SU-DHL-6 (cell line): ENCODE data around the gene FRMD8.
A peak's percentile ranks its signal among the peaks of the same experiment; 100 is the strongest.

Experiments
- H2AFZ ChIP-seq: fragments of 200-600 bp; sonication (generic); 2 replicates; pipeline ENCODE4 v1.6.1; 2014; ENCODE audit warnings: low read depth, mild to moderate bottlenecking, moderate library complexity, mixed read lengths, antibody characterized with exemption, low read length; ENCODE audit not compliant: severe bottlenecking
- H3F3A ChIP-seq: fragments of 200-600 bp; shearing (Covaris generic); 2 replicates; pipeline ENCODE4 v1.6.0; 2016; ENCODE audit warnings: antibody characterized with exemption, mild to moderate bottlenecking; ENCODE audit not compliant: insufficient read depth
- H3K27ac ChIP-seq: fragments of 200-600 bp; sonication (generic); 2 replicates; pipeline ENCODE4 v1.5.1; 2016; ENCODE audit warnings: low read depth, mild to moderate bottlenecking, low read length, moderate library complexity, mixed read lengths
- H3K27me3 ChIP-seq: fragments of 200-600 bp; sonication (generic), shearing (Covaris generic); 2 replicates; pipeline ENCODE4 v1.6.0; 2014; ENCODE audit warnings: mild to moderate bottlenecking, low read length
- H3K36me3 ChIP-seq: fragments of 200-600 bp; sonication (generic); 2 replicates; pipeline ENCODE4 v1.6.1; 2014; ENCODE audit warnings: mild to moderate bottlenecking, low read length, mixed read lengths
- H3K4me2 ChIP-seq: fragments of 300-600, 200-600 bp; shearing (Covaris generic), sonication (generic); 2 replicates; pipeline ENCODE4 v1.6.0; 2014; ENCODE audit warnings: low read length, low read depth, mild to moderate bottlenecking; ENCODE audit not compliant: poor library complexity, severe bottlenecking
- H3K4me3 ChIP-seq: fragments of 200-600 bp; sonication (generic); 2 replicates; pipeline ENCODE4 v1.5.1; 2014; ENCODE audit warnings: antibody characterized with exemption, low read length, mild to moderate bottlenecking, mixed read lengths; ENCODE audit not compliant: insufficient read depth, poor library complexity, severe bottlenecking
- H3K79me2 ChIP-seq: fragments of 200-600 bp; sonication (generic); 2 replicates; pipeline ENCODE4 v1.6.1; 2014; ENCODE audit warnings: mild to moderate bottlenecking, low read length, moderate library complexity; ENCODE audit not compliant: insufficient read depth
- H3K9ac ChIP-seq: fragments of 200-600 bp; sonication (generic); 2 replicates; pipeline ENCODE4 v1.7.0; 2014; ENCODE audit warnings: mild to moderate bottlenecking, low read length
- H3K9me2 ChIP-seq: fragments of 200-600 bp; sonication (generic); replicated peaks from 2 replicates; pipeline ENCODE4 v1.6.1; 2014; ENCODE audit warnings: low read length; ENCODE audit not compliant: insufficient read depth
- H3K9me3 ChIP-seq: fragments of 200-600 bp; sonication (generic); 2 replicates; pipeline ENCODE4 v1.6.1; 2014; ENCODE audit warnings: low read length, mixed read lengths; ENCODE audit not compliant: insufficient read depth
- H4K20me1 ChIP-seq: fragments of 200-600 bp; sonication (generic); 2 replicates; pipeline ENCODE4 v1.6.1; 2014; ENCODE audit warnings: low read depth, mild to moderate bottlenecking, antibody characterized with exemption, low read length, moderate library complexity, mixed read lengths
- EZH2phosphoT487 ChIP-seq: fragments of 200-600 bp; sonication (generic), shearing (Covaris generic); conservative IDR thresholded peaks from 2 replicates; pipeline ENCODE4 v1.6.1; 2018; ENCODE audit warnings: mild to moderate bottlenecking, antibody characterized with exemption, low read length, moderate library complexity, mixed read lengths
- TF ChIP-seq, protein P1 (sequence below): fragments of 200-600 bp; sonication (generic); IDR thresholded peaks from one replicate; pipeline ENCODE4 v1.5.1; 2017; ENCODE audit warnings: antibody characterized with exemption, mild to moderate bottlenecking, low read length, moderate library complexity; ENCODE audit not compliant: insufficient read depth, poor library complexity, severe bottlenecking

FRMD8 gene

DNA sequence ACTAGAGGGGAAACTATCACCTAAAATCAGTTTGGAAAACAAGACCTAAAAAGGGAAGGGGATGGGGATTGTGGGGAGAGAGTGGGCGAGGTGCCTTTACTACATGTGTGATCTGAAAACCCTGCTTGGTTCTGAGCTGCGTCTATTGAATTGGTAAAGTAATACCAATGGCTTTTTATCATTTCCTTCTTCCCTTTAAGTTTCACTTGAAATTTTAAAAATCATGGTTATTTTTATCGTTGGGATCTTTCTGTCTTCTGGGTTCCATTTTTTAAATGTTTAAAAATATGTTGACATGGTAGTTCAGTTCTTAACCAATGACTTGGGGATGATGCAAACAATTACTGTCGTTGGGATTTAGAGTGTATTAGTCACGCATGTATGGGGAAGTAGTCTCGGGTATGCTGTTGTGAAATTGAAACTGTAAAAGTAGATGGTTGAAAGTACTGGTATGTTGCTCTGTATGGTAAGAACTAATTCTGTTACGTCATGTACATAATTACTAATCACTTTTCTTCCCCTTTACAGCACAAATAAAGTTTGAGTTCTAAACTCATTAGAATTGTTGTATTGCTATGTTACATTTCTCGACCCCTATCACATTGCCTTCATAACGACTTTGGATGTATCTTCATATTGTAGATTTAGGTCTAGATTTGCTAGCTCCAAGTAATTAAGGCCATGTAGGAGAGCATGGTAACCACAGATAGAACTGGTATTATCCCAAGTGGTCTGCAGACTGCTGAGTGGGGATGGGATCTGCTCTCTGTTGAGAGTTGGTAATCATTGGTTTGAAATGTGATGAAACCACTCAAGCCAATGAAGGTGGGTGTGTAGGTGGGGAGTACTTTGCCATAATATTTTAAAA lies 39.8 kb downstream of the FRMD8 start:
- H2AFZ ChIP-seq = no peak overlapping the region
- H3K36me3 ChIP-seq = peaks cover 6% of the 10 kb centered on the region; the same call in 1 of the 2 replicates
- peaks cover 90% of the 10 kb centered on the region for H3K79me2 ChIP-seq
- H3K9me2 ChIP-seq = no peaks in the 10 kb centered on the region
- peak overlapping the region; percentile 98 for H3K27ac ChIP-seq
- peak overlapping the region; percentile 98 for H3K4me2 ChIP-seq
- TF ChIP-seq EZH2phosphoT487 = no peak
- TF ChIP-seq, protein P1, sequence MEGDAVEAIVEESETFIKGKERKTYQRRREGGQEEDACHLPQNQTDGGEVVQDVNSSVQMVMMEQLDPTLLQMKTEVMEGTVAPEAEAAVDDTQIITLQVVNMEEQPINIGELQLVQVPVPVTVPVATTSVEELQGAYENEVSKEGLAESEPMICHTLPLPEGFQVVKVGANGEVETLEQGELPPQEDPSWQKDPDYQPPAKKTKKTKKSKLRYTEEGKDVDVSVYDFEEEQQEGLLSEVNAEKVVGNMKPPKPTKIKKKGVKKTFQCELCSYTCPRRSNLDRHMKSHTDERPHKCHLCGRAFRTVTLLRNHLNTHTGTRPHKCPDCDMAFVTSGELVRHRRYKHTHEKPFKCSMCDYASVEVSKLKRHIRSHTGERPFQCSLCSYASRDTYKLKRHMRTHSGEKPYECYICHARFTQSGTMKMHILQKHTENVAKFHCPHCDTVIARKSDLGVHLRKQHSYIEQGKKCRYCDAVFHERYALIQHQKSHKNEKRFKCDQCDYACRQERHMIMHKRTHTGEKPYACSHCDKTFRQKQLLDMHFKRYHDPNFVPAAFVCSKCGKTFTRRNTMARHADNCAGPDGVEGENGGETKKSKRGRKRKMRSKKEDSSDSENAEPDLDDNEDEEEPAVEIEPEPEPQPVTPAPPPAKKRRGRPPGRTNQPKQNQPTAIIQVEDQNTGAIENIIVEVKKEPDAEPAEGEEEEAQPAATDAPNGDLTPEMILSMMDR = no peak
- H3K9ac ChIP-seq = peak overlapping the region; percentile 99
- no peaks in the 10 kb centered on the region for H3K27me3 ChIP-seq
- peaks cover 97% of the 10 kb centered on the region for H3F3A ChIP-seq
- no peaks in the 10 kb centered on the region for H3K9me3 ChIP-seq
- H4K20me1 ChIP-seq = no peaks in the 10 kb centered on the region
- peak overlapping the region; percentile 79 for H3K4me3 ChIP-seq

DNA sequence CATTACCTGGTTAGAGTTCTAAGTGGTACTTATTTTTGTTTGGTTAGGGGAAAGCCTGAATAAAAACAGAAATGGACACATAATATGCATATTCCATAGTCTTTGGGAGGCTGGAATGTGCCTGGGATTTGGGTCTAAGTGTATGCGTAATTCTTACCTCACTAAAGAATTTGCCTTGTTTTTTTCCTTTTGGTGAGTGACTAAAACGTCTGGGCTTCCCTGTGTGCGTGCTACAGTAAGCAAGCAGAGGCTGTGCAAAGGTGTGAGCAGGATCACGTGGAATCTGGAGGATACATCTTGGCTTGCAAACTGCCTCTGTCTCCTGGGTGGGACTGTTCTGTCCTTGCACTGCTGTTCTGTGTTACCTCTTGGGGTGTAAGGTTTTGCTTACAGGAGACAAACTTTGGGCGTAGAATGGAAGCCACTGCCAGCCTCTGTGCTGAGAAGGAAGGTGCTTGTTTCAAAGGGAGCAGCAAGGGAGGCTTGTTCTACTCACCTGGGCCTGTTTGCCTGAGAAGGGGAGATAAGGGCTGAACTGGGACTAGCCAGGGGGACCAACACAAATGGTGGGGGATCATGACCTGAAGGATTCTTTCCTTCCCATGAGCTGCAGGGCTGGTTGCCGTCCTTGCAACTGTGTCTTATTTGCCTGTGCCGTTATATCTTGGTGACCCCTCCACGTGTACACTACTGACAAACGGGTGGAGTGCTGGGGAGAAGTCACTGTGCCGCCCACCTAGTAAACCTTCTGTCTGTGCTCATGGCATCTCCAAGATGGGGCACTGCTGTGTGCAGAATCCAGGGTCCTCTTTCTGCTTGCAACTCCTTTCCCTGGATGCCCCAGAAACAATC lies 40.6 kb downstream of the FRMD8 start:
- Histone ChIP-seq H3K79me2 (peaks cover 91% of the 10 kb centered on the region), H2AFZ (no peak overlapping the region), H3K9me2 (no peaks in the 10 kb centered on the region), H3K36me3 (peaks cover 6% of the 10 kb centered on the region; the same call in 1 of the 2 replicates), H3K27me3 (no peaks in the 10 kb centered on the region), H3K9me3 (no peaks in the 10 kb centered on the region), H3K4me2 (peak overlapping the region; percentile 98), H3F3A (peaks cover 98% of the 10 kb centered on the region), H3K27ac (peak overlapping the region; percentile 98), H3K9ac (peak overlapping the region; percentile 99), H4K20me1 (no peaks in the 10 kb centered on the region), H3K4me3 (peak overlapping the region; percentile 79)
- TF ChIP-seq, protein P1 = no peak
- TF ChIP-seq EZH2phosphoT487 = no peak

DNA sequence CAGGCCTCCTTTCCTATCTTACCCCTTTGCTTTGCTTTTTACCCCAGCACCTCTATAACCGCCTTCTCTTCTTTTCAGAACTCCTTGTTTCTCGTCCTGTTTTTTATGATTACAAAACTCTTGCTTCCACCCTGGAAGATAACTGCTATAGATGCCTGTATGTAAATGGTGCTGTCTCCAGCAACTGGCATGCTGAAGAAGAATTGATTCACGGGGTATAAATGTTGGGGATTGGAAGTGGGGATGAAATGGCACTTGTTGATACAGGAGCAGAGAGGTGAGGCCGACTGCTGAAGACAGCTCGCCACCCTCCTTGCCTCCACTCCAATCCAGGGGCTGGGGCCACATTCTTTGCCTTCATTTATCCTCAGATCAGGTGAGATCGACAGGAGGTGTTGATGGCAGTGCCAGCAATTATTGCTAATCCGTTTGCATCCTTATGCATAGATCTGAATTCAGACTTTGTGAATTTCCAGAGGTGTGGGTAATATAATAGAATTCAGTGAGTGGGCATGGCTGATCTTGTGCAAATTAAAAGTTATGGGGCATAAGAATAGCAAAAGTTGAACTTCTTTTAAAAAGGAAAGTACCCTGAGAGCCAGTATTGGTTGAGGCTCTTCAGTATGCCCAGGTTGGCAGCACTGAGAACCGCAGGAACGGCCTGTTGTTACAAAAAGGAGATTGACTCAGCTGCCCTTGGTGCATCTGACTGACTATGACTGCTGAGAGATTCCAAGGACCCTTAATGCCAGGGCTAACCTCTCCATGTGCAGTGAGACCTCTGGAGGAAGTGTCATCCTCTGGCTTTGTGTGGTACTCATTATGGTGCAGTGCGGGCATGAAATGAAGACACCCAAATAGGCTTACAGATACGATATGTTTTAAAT lies 41.5 kb downstream of the FRMD8 start:
- peak overlapping the region; percentile 79 for H3K4me3 ChIP-seq
- no peaks in the 10 kb centered on the region for H3K9me2 ChIP-seq
- H3K27ac ChIP-seq = peak overlapping the region; percentile 98
- TF ChIP-seq, protein P1 = no peak
- TF ChIP-seq EZH2phosphoT487 = no peak
- no peaks in the 10 kb centered on the region for H4K20me1 ChIP-seq
- peaks cover 100% of the 10 kb centered on the region for H3F3A ChIP-seq
- H2AFZ ChIP-seq = no peak overlapping the region
- H3K79me2 ChIP-seq = peaks cover 92% of the 10 kb centered on the region
- no peaks in the 10 kb centered on the region for H3K9me3 ChIP-seq
- H3K9ac ChIP-seq = peak overlapping the region; percentile 99
- H3K36me3 ChIP-seq = peaks cover 9% of the 10 kb centered on the region
- no peaks in the 10 kb centered on the region for H3K27me3 ChIP-seq
- peak overlapping the region; percentile 98 for H3K4me2 ChIP-seq
